ENCODE measurements around the gene AJUBA.

- TF ChIP-seq CTCF (IDR thresholded peaks at IDR 0.05) (no peak), POLR2A (IDR thresholded peaks at IDR 0.05) (no peak)
These were observed 60.1 kb downstream of the AJUBA start for GRCh38 chr14:22922294-22922693.

Measured in tibial nerve (tissue), 3 donors.